Cardiac septum (tissue), 1 donor: ENCODE data around the gene AWAT2. TPM values are rescaled to one million over a fixed set of nuclear protein-coding genes. Genes with fewer than 3 reads are reported as not detected.
A peak's percentile ranks its signal among the peaks of the same experiment; 100 is the strongest.
"Not testable (repeated sequence)": the region's sequence is repeated elsewhere in the genome, so short reads cannot be mapped to it uniquely, and the experiment has no call there.

Experiments used
- DNase-seq: peaks from one replicate; pipeline ENCODE4 v3.0.0-alpha.2; 2020; ENCODE audit warnings: low spot score
- intact Hi-C: fragments of 100-400 bp; cut with DNase I; formaldehyde crosslinking; loops from one replicate; pipeline ENCODE4 v1.14.0; 2022
- microRNA-seq: library from miRNA; unstranded; fragments of <30 nt; microRNA quantifications from one replicate; pipeline ENCODE4 v1.2.0, GENCODE V29; 2020
- total RNA-seq: library from RNA; stranded (reverse); fragmentation: NEBNext Ultra II Directional; extraction: Animal tissue kit (Norgen Biotek cat#: 25700); gene quantifications from one replicate; pipeline ENCODE4 v1.2.1, GENCODE V29; 2021
- donor health status: DM: no; HTN: no; CAD: no.

AWAT2 gene
- total RNA-seq, 1 donor from 2014 or later, result not detected

DNA sequence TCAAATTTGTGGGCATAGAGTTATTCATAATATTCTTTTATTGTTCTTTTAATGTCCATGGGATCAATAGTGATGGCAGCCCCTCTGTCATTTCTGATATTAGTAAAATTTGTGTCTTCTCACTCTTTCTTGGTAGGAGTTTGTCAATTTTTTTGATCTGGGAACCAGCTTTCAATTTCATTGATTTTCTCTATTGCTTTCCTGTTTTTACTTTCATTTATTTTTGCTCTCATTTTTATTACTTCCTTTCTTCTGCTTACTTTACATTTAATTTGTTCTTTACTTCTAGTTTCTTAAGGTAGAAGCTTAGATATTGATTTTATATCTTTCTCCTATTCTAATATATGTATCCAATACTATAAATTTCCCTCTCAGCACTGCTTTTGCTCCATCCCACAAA lies 40.7 kb downstream of the AWAT2 start:
- intact Hi-C loops, result no loop called here
- no peak for DNase-seq

DNA sequence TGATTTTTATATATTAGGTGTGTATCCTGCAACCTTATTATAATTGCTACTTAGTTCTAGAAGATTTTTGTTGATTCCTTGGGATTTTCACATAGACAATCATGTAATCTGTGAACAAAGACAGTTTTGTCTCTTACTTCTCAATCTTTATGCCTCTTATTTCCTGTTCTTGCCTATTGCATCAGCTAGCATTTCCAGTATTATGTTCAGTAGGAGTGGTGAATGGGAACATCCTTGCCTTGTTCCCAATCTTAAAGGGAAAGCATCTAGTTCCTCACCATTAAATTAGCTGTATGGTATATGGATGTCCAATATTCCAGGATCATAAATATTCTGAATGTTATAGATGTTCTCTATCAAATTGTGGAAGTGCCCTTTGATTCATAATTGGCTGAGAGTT lies 41.8 kb downstream of the AWAT2 start:
- intact Hi-C loops, result no loop called here
- no peak for DNase-seq

DNA sequence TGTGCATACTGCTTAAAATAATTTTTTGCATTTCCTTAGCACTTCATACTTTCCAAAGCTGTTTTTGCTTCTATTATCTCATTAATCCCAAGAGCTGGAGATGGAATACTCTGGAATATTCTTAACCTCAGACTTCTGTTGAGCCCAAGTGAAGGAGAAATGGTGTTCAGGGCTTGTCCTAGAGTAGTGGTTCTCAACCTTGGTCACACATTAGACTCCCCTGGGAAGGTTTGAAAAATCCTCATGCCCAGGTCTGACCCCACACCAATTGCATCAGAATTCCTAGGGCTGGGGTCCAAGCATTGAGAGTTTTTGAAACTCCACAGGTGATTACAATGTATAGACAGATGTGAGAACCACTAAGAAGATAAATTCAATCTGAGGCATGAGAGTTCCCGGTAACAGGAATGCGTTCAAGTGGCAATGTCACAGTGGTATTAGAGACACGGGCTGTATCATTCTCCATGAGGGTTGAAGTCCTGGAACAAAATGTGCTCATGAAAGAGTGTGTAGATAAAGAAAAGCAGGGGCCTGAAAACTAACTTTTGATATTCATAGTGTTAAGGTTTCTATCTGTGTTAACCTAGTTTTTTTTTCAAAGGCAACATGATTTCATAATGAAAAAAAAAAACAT lies 47.9 kb downstream of the AWAT2 start:
- no peak for DNase-seq
- intact Hi-C loops, result no loop called here

DNA sequence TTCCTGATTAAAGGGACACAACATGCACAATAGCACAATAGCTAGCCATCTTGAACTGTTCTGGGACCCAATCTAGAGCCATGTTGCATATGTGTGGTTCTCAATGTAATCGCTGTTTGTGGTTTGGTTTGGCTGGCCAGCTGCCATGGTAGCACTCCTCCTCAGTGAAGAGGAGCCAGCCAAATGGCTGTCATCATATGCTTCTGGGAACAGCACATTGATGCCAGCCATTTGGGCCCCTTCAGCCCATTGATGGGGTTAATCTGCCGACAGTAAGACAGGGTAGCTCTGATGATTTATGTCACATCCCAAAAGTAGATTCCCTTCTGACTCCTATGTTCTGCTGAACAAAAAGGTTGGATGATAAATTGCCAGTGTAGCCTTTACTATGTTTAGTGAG lies 48.5 kb downstream of the AWAT2 start:
- no peak for DNase-seq
- intact Hi-C loops, result no loop called here

DNA sequence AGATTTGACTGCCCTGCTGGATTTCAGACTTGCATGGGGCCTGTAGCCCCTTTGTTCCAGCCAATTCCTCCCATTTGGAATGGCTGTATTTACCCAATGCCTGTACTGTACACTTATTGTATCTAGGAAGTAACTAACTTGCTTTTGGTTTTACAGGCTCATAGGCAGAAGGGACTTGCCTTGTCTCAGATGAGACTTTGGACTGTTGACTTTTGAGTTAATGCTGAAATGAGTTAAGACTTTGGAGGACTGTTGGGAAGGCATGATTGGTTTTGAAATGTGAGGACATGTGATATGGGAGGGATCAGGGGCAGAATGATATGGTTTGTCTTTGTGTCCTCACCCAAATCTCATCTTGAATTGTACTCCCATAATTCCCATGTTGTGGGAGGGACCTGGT lies 51.4 kb downstream of the AWAT2 start:
- intact Hi-C loops, result not testable (repeated sequence)

DNA sequence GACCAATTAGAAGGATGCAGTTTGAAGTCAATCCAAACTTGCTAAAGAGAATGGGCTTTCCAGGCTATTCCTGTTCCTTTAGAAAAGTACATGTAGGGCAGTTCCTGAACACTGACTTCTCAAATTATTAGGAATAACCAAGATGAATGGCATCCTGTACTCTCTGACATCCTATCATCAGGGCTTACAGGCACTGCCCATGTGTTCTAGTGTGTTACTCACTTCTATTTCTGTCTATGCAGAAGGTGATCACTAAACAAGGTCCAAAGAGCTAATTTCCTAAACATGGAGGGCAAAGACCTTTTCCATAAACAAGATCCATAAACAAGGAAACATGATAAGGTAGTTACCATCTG lies 53.6 kb downstream of the AWAT2 start:
- DNase-seq, result no peak
- intact Hi-C loops, result no loop called here

More for the DNA sequence above, 51.4 kb downstream of the AWAT2 start:
- DNase-seq, result not testable (repeated sequence)

DNA sequence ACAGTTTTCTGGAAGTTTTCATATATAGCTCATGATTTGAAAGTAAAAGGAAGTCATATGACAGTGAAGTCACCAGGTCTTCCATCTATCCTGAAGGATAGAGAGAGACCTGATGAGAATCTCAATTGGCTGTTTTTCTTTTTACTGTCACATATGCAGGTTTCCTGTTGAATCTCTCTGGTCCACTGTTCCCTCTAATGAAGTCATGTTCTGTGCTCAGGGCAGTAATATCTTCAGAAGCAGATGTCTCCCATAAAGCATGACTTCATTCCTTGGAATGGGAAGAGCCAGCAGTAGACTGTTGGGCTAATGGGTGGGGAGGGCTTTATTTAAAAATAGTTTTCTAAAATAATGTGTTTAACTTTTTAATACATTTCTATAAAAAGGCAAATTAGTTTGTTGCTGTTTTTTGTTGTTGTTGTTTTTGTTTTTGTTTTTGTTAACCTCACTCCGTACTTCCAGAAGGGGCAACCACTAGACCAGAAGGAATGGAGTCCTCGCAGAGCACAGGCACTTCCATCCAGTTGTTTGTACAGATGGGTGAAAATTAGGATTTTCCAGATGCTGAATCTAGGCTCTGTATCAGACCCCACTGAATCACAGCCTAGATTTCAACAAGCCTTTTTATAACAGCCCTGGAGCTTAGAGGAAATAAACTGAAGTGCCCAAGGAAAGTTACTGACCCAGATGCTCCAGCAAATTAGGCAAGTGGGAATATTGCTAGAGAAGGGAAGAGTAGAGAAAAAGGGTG lies 54.2 kb downstream of the AWAT2 start:
- intact Hi-C loops, result no loop called here
- no peak for DNase-seq

DNA sequence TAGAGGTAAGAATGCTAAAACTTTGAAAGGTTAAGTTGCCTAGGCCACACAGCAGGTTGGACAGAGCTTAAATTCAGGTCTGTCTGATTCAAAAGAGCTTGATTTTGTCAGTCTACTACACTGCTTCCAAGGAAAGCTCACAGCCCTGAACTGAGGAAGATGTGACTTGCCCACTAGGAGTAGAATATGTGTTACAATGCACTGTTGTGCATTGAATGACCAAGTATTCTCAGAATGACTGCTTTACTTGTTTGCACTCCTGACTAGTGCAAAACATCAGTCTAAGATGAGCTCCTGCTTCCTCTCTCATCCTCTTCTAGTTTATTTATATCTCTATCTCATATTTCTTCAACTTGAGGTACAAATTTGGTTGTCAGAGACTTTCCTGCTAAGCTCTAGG lies 56.2 kb downstream of the AWAT2 start:
- no peak for DNase-seq
- intact Hi-C loops, result no loop called here

DNA sequence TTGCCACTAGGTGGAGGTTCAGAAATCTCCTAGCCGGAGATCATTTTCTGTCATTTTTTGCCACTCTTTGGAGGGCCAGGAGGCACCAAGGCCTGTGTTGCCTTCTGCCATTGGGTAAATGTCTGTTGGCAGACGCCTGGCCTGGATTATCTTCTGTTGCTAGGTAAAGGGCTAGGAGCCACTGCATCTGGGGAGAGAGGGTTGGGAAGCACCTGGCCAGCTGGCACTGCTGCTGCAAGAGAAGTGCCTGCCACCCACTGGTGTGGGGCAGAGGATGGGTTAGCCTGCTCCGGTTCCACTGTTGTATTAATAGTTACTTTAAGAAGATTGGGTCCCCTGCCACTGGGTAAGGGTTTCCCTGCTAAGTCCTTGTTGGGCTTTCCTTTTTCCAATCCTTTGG lies 58.1 kb downstream of the AWAT2 start:
- intact Hi-C loops, result no loop called here
- no peak for DNase-seq

Small RNAs within 50 kb of the gene (microRNA-seq; reads per million reads assigned to microRNA genes)
- 15.6 reads per million, percentile 32 among the genes with 10 or more reads in this experiment for gene MIR676

Other genes with a start within 250 kb of the AWAT2 start
- gene OTUD6A, start 12.5 kb upstream of the AWAT2 start, total RNA-seq, result not detected
- 31.2 TPM for gene IGBP1, start 83.5 kb upstream of the AWAT2 start, total RNA-seq
- gene DGAT2L6, start 127.5 kb upstream of the AWAT2 start, total RNA-seq, result not detected
- not detected for gene AWAT1, start 184.7 kb upstream of the AWAT2 start, total RNA-seq
- gene P2RY4, start 210.3 kb upstream of the AWAT2 start, total RNA-seq, result 0.24 TPM
- not detected for gene ARR3, start 218.4 kb upstream of the AWAT2 start, total RNA-seq
- not detected for gene RAB41, start 232.2 kb upstream of the AWAT2 start, total RNA-seq
- gene PDZD11, start 240.0 kb upstream of the AWAT2 start, total RNA-seq, result 32.7 TPM
- gene KIF4A, start 240.2 kb upstream of the AWAT2 start, total RNA-seq, result 0.38 TPM